LNCaP clone FGC (cell line): ENCODE measurements around the gene ACOX3.

ENCODE experiments used
- DNase-seq: peaks from one replicate; pipeline ENCODE4 v3.0.0-alpha.2; 2011; ENCODE audit warnings: low read depth
- H3K4me3 ChIP-seq: 2 replicates; pipeline ENCODE4 v1.5.1; 2011; ENCODE audit warnings: mild to moderate bottlenecking, low read depth, low read length, control low read depth
- CTCF ChIP-seq: IDR thresholded peaks from 2 replicates; pipeline ENCODE4 v1.5.1; 2012; ENCODE audit warnings: mild to moderate bottlenecking; ENCODE audit not compliant: control insufficient read depth, insufficient read depth; ENCODE audit errors: extremely low read depth

ACOX3 gene

GRCh38 chr4:8364141-8364540, 76.4 kb downstream of the ACOX3 start:
- no peak overlapping the region for H3K4me3 ChIP-seq
- no peak for DNase-seq
- no peak for TF ChIP-seq CTCF

GRCh38 chr4:8362483-8362882, 78.0 kb downstream of the ACOX3 start:
- TF ChIP-seq CTCF: no peak
- no peak for DNase-seq
- no peak overlapping the region for H3K4me3 ChIP-seq

GRCh38 chr4:8359193-8359592, 81.3 kb downstream of the ACOX3 start:
- no peak overlapping the region for H3K4me3 ChIP-seq
- no peak for DNase-seq
- TF ChIP-seq CTCF: no peak

- no peak for TF ChIP-seq CTCF
- no peak overlapping the region for H3K4me3 ChIP-seq
- no peak for DNase-seq
Measured at GRCh38 chr4:8356856-8357255, 83.7 kb downstream of the ACOX3 start.

- H3K4me3 ChIP-seq: no peak overlapping the region
- TF ChIP-seq CTCF: no peak
- no peak for DNase-seq
Measured at GRCh38 chr4:8355864-8356565, 84.5 kb downstream of the ACOX3 start.

DNA sequence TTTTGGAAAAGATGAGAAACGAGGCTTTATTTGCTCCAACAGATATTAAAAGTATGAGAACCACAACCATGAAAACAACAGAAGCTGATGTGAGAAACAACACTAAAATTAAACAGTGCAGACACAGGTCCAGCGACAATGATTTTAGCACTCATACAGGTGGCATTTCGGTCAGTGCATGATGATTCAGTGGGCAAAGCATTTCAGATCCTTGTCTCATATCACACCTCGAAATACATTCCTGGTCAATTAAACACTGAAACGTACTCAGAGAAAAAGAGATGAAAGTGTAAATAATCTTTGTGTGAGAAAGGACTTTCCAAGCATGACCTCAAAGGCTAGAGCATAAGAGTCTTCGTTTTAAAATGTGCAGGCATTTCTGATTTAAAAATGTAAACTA, 85.2 kb downstream of the ACOX3 start:
- TF ChIP-seq CTCF: no peak
- H3K4me3 ChIP-seq: no peak overlapping the region
- no peak for DNase-seq

DNA sequence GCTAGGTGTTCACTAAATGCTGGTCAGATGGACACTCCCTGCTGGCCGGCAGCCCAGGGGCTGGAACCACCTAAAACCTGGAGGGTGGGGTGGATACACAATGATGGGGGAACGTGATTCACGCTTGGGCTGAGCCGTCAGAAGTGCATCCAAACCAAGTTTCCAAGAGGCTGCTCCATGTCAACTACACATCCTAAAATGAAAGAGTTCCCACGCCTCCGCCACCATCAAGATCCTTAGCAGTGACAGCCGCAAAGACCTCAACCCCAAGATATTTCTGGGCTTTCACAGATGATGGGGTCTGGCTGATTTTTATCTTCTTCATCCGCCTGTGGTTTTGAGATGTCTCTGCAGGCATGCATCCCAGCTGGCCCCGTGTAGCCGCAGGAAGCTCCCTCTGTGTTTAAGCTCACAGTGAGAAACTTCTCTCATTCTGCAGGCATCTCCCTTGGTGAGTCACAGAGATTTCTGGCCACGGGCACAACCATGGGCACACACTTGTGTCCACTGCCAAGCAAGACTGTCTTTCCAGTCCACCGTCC, 86.5 kb downstream of the ACOX3 start:
- TF ChIP-seq CTCF: no peak
- H3K4me3 ChIP-seq: no peak overlapping the region
- no peak for DNase-seq
